ENCODE data around the gene ABCA2.

DNA sequence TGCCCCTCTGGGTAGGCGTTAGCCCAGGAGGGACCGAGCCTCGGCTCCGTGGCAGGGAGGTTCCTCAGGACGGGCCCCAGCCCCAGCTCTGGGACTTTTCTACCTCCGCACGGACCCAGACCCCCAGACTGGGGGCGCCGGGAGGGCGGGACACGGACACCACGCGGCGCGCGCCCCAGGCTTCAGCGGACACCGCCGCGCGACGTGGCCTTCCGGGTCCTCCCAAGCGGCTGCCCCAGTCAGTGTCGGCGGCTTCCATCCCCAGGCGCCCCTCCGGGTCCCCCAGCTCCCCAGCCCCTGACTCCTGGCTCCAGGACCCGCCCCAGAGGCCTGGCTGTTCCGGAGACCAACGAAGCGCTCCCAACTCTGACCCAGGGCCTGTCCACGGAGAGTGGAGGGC is 42.2 kb downstream of the ABCA2 start:
- TF ChIP-seq, protein P1, sequence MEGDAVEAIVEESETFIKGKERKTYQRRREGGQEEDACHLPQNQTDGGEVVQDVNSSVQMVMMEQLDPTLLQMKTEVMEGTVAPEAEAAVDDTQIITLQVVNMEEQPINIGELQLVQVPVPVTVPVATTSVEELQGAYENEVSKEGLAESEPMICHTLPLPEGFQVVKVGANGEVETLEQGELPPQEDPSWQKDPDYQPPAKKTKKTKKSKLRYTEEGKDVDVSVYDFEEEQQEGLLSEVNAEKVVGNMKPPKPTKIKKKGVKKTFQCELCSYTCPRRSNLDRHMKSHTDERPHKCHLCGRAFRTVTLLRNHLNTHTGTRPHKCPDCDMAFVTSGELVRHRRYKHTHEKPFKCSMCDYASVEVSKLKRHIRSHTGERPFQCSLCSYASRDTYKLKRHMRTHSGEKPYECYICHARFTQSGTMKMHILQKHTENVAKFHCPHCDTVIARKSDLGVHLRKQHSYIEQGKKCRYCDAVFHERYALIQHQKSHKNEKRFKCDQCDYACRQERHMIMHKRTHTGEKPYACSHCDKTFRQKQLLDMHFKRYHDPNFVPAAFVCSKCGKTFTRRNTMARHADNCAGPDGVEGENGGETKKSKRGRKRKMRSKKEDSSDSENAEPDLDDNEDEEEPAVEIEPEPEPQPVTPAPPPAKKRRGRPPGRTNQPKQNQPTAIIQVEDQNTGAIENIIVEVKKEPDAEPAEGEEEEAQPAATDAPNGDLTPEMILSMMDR (IDR thresholded peaks at IDR 0.05), result no peak
- no peak for TF ChIP-seq POLR2A (IDR thresholded peaks at IDR 0.05)
